Panc1 (cell line): Measurements from ENCODE around the gene AK4.

ENCODE experiments used
- CTCF ChIP-seq: fragments of 450-650 bp; IDR thresholded peaks from 2 replicates; pipeline ENCODE4 v1.5.1; 2017; ENCODE audit warnings: mild to moderate bottlenecking
- POLR2AphosphoS5 ChIP-seq: IDR thresholded peaks from 2 replicates; pipeline ENCODE4 v1.6.1; 2012; ENCODE audit warnings: mild to moderate bottlenecking, low read depth, low read length, moderate library complexity

- TF ChIP-seq CTCF (no peak), POLR2AphosphoS5 (no peak)
Measured at GRCh38 chr1:65265296-65265650, 117.3 kb downstream of the AK4 start.
